Stimulated activated CD4-positive, alpha-beta T cell treated with anti-CD3 and anti-CD28 coated beads, Interleukin-1b, Interleukin-23, amount 100 ng/mL, for 48 hours (primary cell): ENCODE data around the gene CTTNBP2.

Experiments
- DNase-seq: peaks from one replicate; pipeline ENCODE4 v3.0.0-alpha.2; 2020

CTTNBP2 gene

GRCh38 chr7:117780832-117781231 lies 92.4 kb downstream of the CTTNBP2 start:
- DNase-seq, result no peak

GRCh38 chr7:117777335-117778142 lies 95.7 kb downstream of the CTTNBP2 start:
- DNase-seq, result no peak

- no peak for DNase-seq
Observed at GRCh38 chr7:117776224-117776623, 97.0 kb downstream of the CTTNBP2 start.

- DNase-seq, result no peak
Observed at GRCh38 chr7:117775801-117776200, 97.4 kb downstream of the CTTNBP2 start.

GRCh38 chr7:117774943-117775342 lies 98.3 kb downstream of the CTTNBP2 start:
- DNase-seq, result no peak

GRCh38 chr7:117772421-117772820 lies 100.8 kb downstream of the CTTNBP2 start:
- no peak for DNase-seq

GRCh38 chr7:117771756-117772155 lies 101.5 kb downstream of the CTTNBP2 start:
- no peak for DNase-seq

- no peak for DNase-seq
Observed at GRCh38 chr7:117769085-117769484, 104.2 kb downstream of the CTTNBP2 start.

GRCh38 chr7:117767951-117768350 lies 105.3 kb downstream of the CTTNBP2 start:
- no peak for DNase-seq

- DNase-seq, result no peak
Observed at GRCh38 chr7:117766913-117767312, 106.3 kb downstream of the CTTNBP2 start.

- DNase-seq, result no peak
Observed at GRCh38 chr7:117764031-117764430, 109.2 kb downstream of the CTTNBP2 start.

- no peak for DNase-seq
Observed at GRCh38 chr7:117762055-117762454, 111.2 kb downstream of the CTTNBP2 start.

GRCh38 chr7:117759950-117760640 lies 113.1 kb downstream of the CTTNBP2 start:
- DNase-seq, result no peak

GRCh38 chr7:117757440-117757839 lies 115.8 kb downstream of the CTTNBP2 start:
- no peak for DNase-seq

- no peak for DNase-seq
Observed at GRCh38 chr7:117756586-117757085, 116.6 kb downstream of the CTTNBP2 start.

- no peak for DNase-seq
Observed at GRCh38 chr7:117755136-117755535, 118.1 kb downstream of the CTTNBP2 start.

GRCh38 chr7:117751775-117752174 lies 121.5 kb downstream of the CTTNBP2 start:
- no peak for DNase-seq

GRCh38 chr7:117750612-117751563 lies 122.4 kb downstream of the CTTNBP2 start:
- no peak for DNase-seq

- no peak for DNase-seq
Observed at GRCh38 chr7:117741962-117742361, 131.3 kb downstream of the CTTNBP2 start.

GRCh38 chr7:117739085-117739484 lies 134.2 kb downstream of the CTTNBP2 start:
- no peak for DNase-seq

GRCh38 chr7:117737926-117738325 lies 135.3 kb downstream of the CTTNBP2 start:
- DNase-seq, result no peak

GRCh38 chr7:117731455-117731854 lies 141.8 kb downstream of the CTTNBP2 start:
- peak; percentile 11 for DNase-seq

- DNase-seq, result no peak
Observed at GRCh38 chr7:117730390-117730789, 142.9 kb downstream of the CTTNBP2 start.
